Fibroblast of the aortic adventitia (primary cell): ENCODE data around the gene TBX2. TPM values are rescaled to one million over a fixed set of nuclear protein-coding genes. Genes with fewer than 3 reads are reported as not detected.

Source experiments
- DNase-seq: peaks from one replicate; pipeline ENCODE4 v3.0.0-alpha.2; 2010; ENCODE audit warnings: low read depth
- H3K4me3 ChIP-seq: 2 replicates; pipeline ENCODE4 v1.5.1; 2011; ENCODE audit warnings: low read depth, mild to moderate bottlenecking, control low read depth, low read length, moderate library complexity
- CTCF ChIP-seq: IDR thresholded peaks from 2 replicates; pipeline ENCODE4 v1.5.1; 2011; ENCODE audit warnings: mild to moderate bottlenecking, low read length, control low read depth, inconsistent platforms; ENCODE audit not compliant: insufficient read depth
- total RNA-seq: library from RNA; depleted of rRNA; stranded (reverse); fragments of >200 nt; gene quantifications from 2 replicates; pipeline ENCODE4 v1.2.3, GENCODE V29; 2012; ENCODE audit warnings: low replicate concordance

TBX2 gene
- total RNA-seq, 1 donor = 20.8 TPM

GRCh38 chr17:61453566-61454380 lies 54.1 kb downstream of the TBX2 start:
- peak; percentile 9 for DNase-seq
- H3K4me3 ChIP-seq = no peak overlapping the region
- no peak for TF ChIP-seq CTCF

GRCh38 chr17:61454381-61455323 lies 55.0 kb downstream of the TBX2 start:
- no peak overlapping the region for H3K4me3 ChIP-seq

GRCh38 chr17:61455324-61456060 lies 55.8 kb downstream of the TBX2 start:
- no peak for DNase-seq
- TF ChIP-seq CTCF = no peak
- no peak overlapping the region for H3K4me3 ChIP-seq

More at GRCh38 chr17:61454381-61455323, 55.0 kb downstream of the TBX2 start:
- DNase-seq = no peak
- no peak for TF ChIP-seq CTCF

GRCh38 chr17:61456061-61456681 lies 56.5 kb downstream of the TBX2 start:
- DNase-seq = no peak
- no peak for TF ChIP-seq CTCF
- H3K4me3 ChIP-seq = no peak overlapping the region

- no peak for DNase-seq
- H3K4me3 ChIP-seq = no peak overlapping the region
- no peak for TF ChIP-seq CTCF
These were observed 57.1 kb downstream of the TBX2 start for GRCh38 chr17:61456688-61457225.
